ENCODE results near the gene TET2. TPM values are rescaled to one million over a fixed set of nuclear protein-coding genes. Genes with fewer than 3 reads are reported as not detected.

Gene TET2
- total RNA-seq, result 10 to 100 TPM; 41.5 to 46.8 TPM

- Mint-ChIP-seq H3K9me3 (no peaks in the 10 kb centered on the region), H3K27ac (peak within 1 kb of the TSS; percentile 99 to 100), H3K36me3 (peaks cover 24 to 27% of the 10 kb centered on the region in 2 donors)
- ATAC-seq, result peak; percentile 92 to 94
- DNase-seq (ENCODE audit: low spot score in 2 of 2), result peak; percentile 79 to 82
Measured at GRCh38 chr4:105146276-105147015, at the start of gene TET2. TET2 (plus strand) TSS chr4:105146876; CDS start chr4:105233943, 87,067 bp downstream.

- peaks cover 0 to 13% of the 10 kb centered on the region in 2 donors for H3K36me3 Mint-ChIP-seq
- H3K9me3 Mint-ChIP-seq, result peaks cover 4 to 15% of the 10 kb centered on the region in 2 donors
- DNase-seq (ENCODE audit: low spot score in 2 of 2) (no peak), ATAC-seq (no peak)
- H3K27ac Mint-ChIP-seq, result no peak overlapping the region
Measured at GRCh38 chr4:105102016-105102415, 44.7 kb upstream of the TET2 start.

DNA sequence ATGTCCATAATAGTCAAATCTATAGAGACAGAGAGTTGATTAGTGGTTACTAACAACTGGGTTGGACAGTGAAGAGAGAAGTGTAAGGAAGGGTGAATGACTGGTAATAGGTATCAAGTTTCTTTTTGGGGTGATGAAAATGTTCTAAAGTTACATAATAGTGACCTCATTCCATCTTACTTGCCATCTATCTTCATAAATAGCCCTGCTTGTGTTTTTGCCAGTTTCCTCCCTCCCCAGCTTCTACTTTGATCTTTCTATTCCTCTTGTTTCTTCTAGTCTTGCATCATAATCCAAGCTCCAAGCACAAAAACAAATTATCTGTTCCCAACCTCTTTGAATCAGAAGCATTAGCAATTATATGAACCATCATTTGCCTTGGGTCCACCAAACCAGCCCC lies 40.2 kb upstream of the TET2 start:
- Mint-ChIP-seq H3K9me3 (no peaks in the 10 kb centered on the region), H3K27ac (no peak overlapping the region), H3K36me3 (no peaks in the 10 kb centered on the region)
- ATAC-seq (no peak), DNase-seq (ENCODE audit: low spot score in 2 of 2) (no peak)

- DNase-seq (ENCODE audit: low spot score in 2 of 2) (no peak), ATAC-seq (no peak)
- Mint-ChIP-seq H3K36me3 (no peaks in the 10 kb centered on the region), H3K27ac (no peak overlapping the region), H3K9me3 (no peaks in the 10 kb centered on the region)
Measured at GRCh38 chr4:105107095-105107856, 39.4 kb upstream of the TET2 start.

- ATAC-seq (no peak), DNase-seq (ENCODE audit: low spot score in 2 of 2) (no peak)
- H3K9me3 Mint-ChIP-seq, result no peaks in the 10 kb centered on the region
- no peak overlapping the region for H3K27ac Mint-ChIP-seq
- no peaks in the 10 kb centered on the region for H3K36me3 Mint-ChIP-seq
Measured at GRCh38 chr4:105108971-105109370, 37.7 kb upstream of the TET2 start.

DNA sequence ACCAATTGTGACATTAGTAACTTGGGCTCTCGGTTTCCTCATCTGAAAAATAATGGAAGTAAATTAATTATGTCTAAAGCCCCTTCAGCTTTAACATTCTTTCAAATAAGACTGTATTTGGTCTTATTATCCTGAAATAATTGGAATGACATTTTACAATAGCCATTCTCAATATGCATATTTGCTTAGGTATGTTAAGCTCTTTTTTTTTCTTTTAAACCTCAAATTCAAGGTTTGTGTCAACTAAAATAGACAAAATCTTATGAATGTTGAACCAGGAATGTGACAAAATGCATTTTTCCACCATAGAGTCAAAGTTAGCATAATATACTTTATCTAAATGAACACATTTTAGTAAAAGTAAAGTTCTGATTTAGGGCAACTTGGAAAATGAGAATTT lies 34.4 kb upstream of the TET2 start:
- no peak for ATAC-seq
- no peaks in the 10 kb centered on the region for H3K9me3 Mint-ChIP-seq
- H3K36me3 Mint-ChIP-seq, result no peaks in the 10 kb centered on the region
- H3K27ac Mint-ChIP-seq, result no peak overlapping the region
- DNase-seq (ENCODE audit: low spot score in 2 of 2), result no peak

GRCh38 chr4:105113800-105114199 lies 32.9 kb upstream of the TET2 start:
- no peaks in the 10 kb centered on the region for H3K36me3 Mint-ChIP-seq
- no peak for ATAC-seq
- no peak overlapping the region for H3K27ac Mint-ChIP-seq

GRCh38 chr4:105116616-105117319 lies 29.9 kb upstream of the TET2 start:
- no peak overlapping the region for H3K27ac Mint-ChIP-seq
- ATAC-seq (no peak), DNase-seq (ENCODE audit: low spot score in 2 of 2) (no peak)
- no peaks in the 10 kb centered on the region for H3K9me3 Mint-ChIP-seq
- no peaks in the 10 kb centered on the region for H3K36me3 Mint-ChIP-seq

More at GRCh38 chr4:105113800-105114199, 32.9 kb upstream of the TET2 start:
- DNase-seq (ENCODE audit: low spot score in 2 of 2), result no peak
- H3K9me3 Mint-ChIP-seq, result no peaks in the 10 kb centered on the region

GRCh38 chr4:105119356-105119755 lies 27.3 kb upstream of the TET2 start:
- Mint-ChIP-seq H3K36me3 (no peaks in the 10 kb centered on the region), H3K27ac (no peak overlapping the region), H3K9me3 (no peaks in the 10 kb centered on the region)
- ATAC-seq, result no peak
- DNase-seq (ENCODE audit: low spot score in 2 of 2), result no peak

GRCh38 chr4:105120626-105121025 lies 26.1 kb upstream of the TET2 start:
- Mint-ChIP-seq H3K27ac (no peak overlapping the region), H3K9me3 (no peaks in the 10 kb centered on the region), H3K36me3 (no peaks in the 10 kb centered on the region)
- DNase-seq (ENCODE audit: low spot score in 2 of 2) (no peak), ATAC-seq (no peak)

DNA sequence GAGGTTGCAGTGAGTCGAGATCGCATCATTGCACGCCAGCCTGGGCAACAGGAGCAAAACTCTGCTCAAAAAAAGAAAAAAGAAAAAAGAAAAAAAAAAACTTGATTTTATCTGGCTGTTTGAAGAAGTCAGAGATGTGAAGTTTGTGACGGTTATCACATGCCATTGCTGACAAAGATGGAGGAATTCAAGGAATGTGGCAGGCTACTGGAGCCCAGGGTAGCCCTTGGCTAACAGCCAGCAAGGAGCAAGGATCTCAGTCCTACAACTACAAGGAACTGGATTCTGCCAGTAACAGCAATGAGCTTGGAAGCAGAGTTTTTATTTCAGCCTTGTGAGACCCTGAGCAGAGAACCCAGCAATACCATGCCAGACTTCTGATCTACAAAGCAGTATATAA lies 24.3 kb upstream of the TET2 start:
- DNase-seq (ENCODE audit: low spot score in 2 of 2) (no peak), ATAC-seq (no peak)
- Mint-ChIP-seq H3K36me3 (no peaks in the 10 kb centered on the region), H3K27ac (no peak overlapping the region), H3K9me3 (no peaks in the 10 kb centered on the region)

GRCh38 chr4:105126311-105127169 lies 20.1 kb upstream of the TET2 start:
- H3K27ac Mint-ChIP-seq, result no peak overlapping the region
- H3K36me3 Mint-ChIP-seq, result no peaks in the 10 kb centered on the region
- no peak for DNase-seq (ENCODE audit: low spot score in 2 of 2)
- no peaks in the 10 kb centered on the region for H3K9me3 Mint-ChIP-seq
- ATAC-seq, result no peak

GRCh38 chr4:105127170-105127445 lies 19.6 kb upstream of the TET2 start:
- Mint-ChIP-seq H3K9me3 (no peaks in the 10 kb centered on the region), H3K27ac (no peak overlapping the region), H3K36me3 (no peaks in the 10 kb centered on the region)
- ATAC-seq, result no peak
- no peak for DNase-seq (ENCODE audit: low spot score in 2 of 2)

GRCh38 chr4:105128208-105128607 lies 18.5 kb upstream of the TET2 start:
- Mint-ChIP-seq H3K27ac (no peak overlapping the region), H3K36me3 (no peaks in the 10 kb centered on the region), H3K9me3 (no peaks in the 10 kb centered on the region)
- DNase-seq (ENCODE audit: low spot score in 2 of 2), result no peak
- ATAC-seq, result no peak

DNA sequence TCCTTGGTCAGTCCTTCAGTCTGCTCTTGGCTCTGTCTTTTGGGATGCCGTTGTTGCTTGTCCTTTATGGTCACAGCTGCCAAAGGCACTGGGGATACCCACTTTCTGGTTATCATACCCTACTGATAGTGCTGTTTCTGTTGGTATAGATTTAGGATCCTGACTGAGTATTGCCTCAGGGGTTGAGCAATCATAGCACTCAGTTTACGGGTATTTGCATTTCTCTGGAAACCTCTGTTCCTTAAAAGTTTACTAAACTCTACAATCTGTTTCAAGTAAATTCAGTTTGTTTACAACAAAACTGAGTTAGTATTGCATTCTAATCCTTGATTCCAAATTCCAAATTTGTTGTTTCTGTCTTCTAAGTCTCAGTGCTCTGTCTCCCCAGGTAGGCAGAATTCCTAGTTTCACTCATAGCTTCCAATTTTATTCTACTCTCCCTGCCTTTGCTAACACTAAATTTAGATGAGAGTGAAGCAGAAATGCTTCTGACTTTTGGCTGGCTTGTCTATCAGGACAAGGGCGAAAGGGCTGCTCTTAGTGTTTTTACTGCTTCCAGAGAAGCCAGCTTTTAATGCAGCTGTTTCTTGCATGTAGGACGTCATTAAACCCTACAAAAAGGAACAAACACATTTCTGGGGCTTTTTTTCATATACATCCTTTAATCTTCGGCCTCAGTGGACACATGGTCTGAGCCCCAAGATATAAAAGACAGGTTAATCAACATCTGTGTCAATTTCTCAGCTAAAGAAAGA lies 17.2 kb upstream of the TET2 start:
- H3K9me3 Mint-ChIP-seq, result no peaks in the 10 kb centered on the region
- no peak overlapping the region for H3K27ac Mint-ChIP-seq

DNA sequence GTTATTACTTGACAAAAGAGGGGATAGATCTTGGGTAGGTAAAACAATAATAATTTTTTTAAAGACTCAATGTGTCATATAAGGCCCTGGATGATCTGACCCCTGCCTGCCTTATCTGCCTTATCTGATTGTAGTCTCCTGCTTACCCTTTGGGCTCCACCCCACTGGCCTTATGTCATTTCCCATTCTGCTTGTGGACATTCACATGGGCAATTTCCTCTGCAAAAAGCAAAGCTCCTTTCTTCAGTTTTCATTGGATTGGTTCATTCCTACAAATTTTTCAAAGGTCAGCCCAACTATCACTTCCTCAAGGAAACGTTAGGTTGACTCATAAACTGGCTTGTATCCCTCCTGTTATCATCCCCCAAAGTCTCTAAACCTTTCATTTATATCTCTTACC lies 15.7 kb upstream of the TET2 start:
- no peak for DNase-seq (ENCODE audit: low spot score in 2 of 2)
- H3K9me3 Mint-ChIP-seq, result no peaks in the 10 kb centered on the region
- H3K36me3 Mint-ChIP-seq, result no peaks in the 10 kb centered on the region

More for the DNA sequence above, 17.2 kb upstream of the TET2 start:
- H3K36me3 Mint-ChIP-seq, result no peaks in the 10 kb centered on the region
- DNase-seq (ENCODE audit: low spot score in 2 of 2) (no peak), ATAC-seq (no peak)

More for the DNA sequence above, 15.7 kb upstream of the TET2 start:
- H3K27ac Mint-ChIP-seq, result no peak overlapping the region
- ATAC-seq, result no peak
